ENCODE results near the gene LCLAT1. TPM values are rescaled to one million over a fixed set of nuclear protein-coding genes. Genes with fewer than 3 reads are reported as not detected.
A peak's percentile ranks its signal among the peaks of the same experiment; 100 is the strongest.
"Not testable (repeated sequence)": the region's sequence is repeated elsewhere in the genome, so short reads cannot be mapped to it uniquely, and the experiment has no call there.

Gene LCLAT1
- total RNA-seq, 1 experiment from 2014 or later: 41.8 TPM

- in situ Hi-C loops (cut with HindIII; ENCODE audit: low sequenced_read_pairs): no loop called here
- DNase-seq (ENCODE audit: low spot score): no peak
These were observed 174.8 kb downstream of the LCLAT1 start for GRCh38 chr2:30621836-30622235.

GRCh38 chr2:30622452-30622851, 175.4 kb downstream of the LCLAT1 start:
- in situ Hi-C loops (cut with HindIII; ENCODE audit: low sequenced_read_pairs): no loop called here

GRCh38 chr2:30625276-30625675, 178.2 kb downstream of the LCLAT1 start:
- in situ Hi-C loops (cut with HindIII; ENCODE audit: low sequenced_read_pairs): no loop called here
- no peak for DNase-seq (ENCODE audit: low spot score)

More at GRCh38 chr2:30622452-30622851, 175.4 kb downstream of the LCLAT1 start:
- DNase-seq (ENCODE audit: low spot score): no peak

- in situ Hi-C loops (cut with HindIII; ENCODE audit: low sequenced_read_pairs): no loop called here
These were observed 178.7 kb downstream of the LCLAT1 start for GRCh38 chr2:30625701-30626100.

GRCh38 chr2:30626397-30626796, 179.4 kb downstream of the LCLAT1 start:
- in situ Hi-C loops (cut with HindIII; ENCODE audit: low sequenced_read_pairs): no loop called here
- no peak for DNase-seq (ENCODE audit: low spot score)

More at GRCh38 chr2:30625701-30626100, 178.7 kb downstream of the LCLAT1 start:
- DNase-seq (ENCODE audit: low spot score): no peak

- no peak for DNase-seq (ENCODE audit: low spot score)
- in situ Hi-C loops (cut with HindIII; ENCODE audit: low sequenced_read_pairs): no loop called here
These were observed 180.1 kb downstream of the LCLAT1 start for GRCh38 chr2:30627151-30627550.

- in situ Hi-C loops (cut with HindIII; ENCODE audit: low sequenced_read_pairs): no loop called here
- no peak for DNase-seq (ENCODE audit: low spot score)
These were observed 181.3 kb downstream of the LCLAT1 start for GRCh38 chr2:30628341-30628740.

GRCh38 chr2:30629866-30630265, 182.8 kb downstream of the LCLAT1 start:
- in situ Hi-C loops (cut with HindIII; ENCODE audit: low sequenced_read_pairs): no loop called here
- DNase-seq (ENCODE audit: low spot score): no peak

- in situ Hi-C loops (cut with HindIII; ENCODE audit: low sequenced_read_pairs): no loop called here
- no peak for DNase-seq (ENCODE audit: low spot score)
These were observed 184.1 kb downstream of the LCLAT1 start for GRCh38 chr2:30631051-30631671.

GRCh38 chr2:30633039-30633438, 186.0 kb downstream of the LCLAT1 start:
- in situ Hi-C loops (cut with HindIII; ENCODE audit: low sequenced_read_pairs): no loop called here
- no peak for DNase-seq (ENCODE audit: low spot score)

- in situ Hi-C loops (cut with HindIII; ENCODE audit: low sequenced_read_pairs): no loop called here
These were observed 189.3 kb downstream of the LCLAT1 start for GRCh38 chr2:30636311-30636710.

GRCh38 chr2:30639836-30640235, 192.8 kb downstream of the LCLAT1 start:
- in situ Hi-C loops (cut with HindIII; ENCODE audit: low sequenced_read_pairs): no loop called here
- DNase-seq (ENCODE audit: low spot score): no peak

More at GRCh38 chr2:30636311-30636710, 189.3 kb downstream of the LCLAT1 start:
- DNase-seq (ENCODE audit: low spot score): no peak

- no peak for DNase-seq (ENCODE audit: low spot score)
- in situ Hi-C loops (cut with HindIII; ENCODE audit: low sequenced_read_pairs): no loop called here
These were observed 194.8 kb downstream of the LCLAT1 start for GRCh38 chr2:30641765-30642345.

- in situ Hi-C loops (cut with HindIII; ENCODE audit: low sequenced_read_pairs); DNase-seq (ENCODE audit: low spot score): not testable (repeated sequence)
These were observed 196.0 kb downstream of the LCLAT1 start for GRCh38 chr2:30643013-30643412.

GRCh38 chr2:30643674-30644073, 196.6 kb downstream of the LCLAT1 start:
- in situ Hi-C loops (cut with HindIII; ENCODE audit: low sequenced_read_pairs): no loop called here
- no peak for DNase-seq (ENCODE audit: low spot score)

GRCh38 chr2:30645081-30645744, 198.2 kb downstream of the LCLAT1 start:
- in situ Hi-C loops (cut with HindIII; ENCODE audit: low sequenced_read_pairs): no loop called here
- no peak for DNase-seq (ENCODE audit: low spot score)

- in situ Hi-C loops (cut with HindIII; ENCODE audit: low sequenced_read_pairs): no loop called here
- no peak for DNase-seq (ENCODE audit: low spot score)
These were observed 198.7 kb downstream of the LCLAT1 start for GRCh38 chr2:30645745-30646119.

GRCh38 chr2:30647752-30648457, 200.9 kb downstream of the LCLAT1 start:
- in situ Hi-C loops (cut with HindIII; ENCODE audit: low sequenced_read_pairs): no loop called here
- DNase-seq (ENCODE audit: low spot score): no peak

- in situ Hi-C loops (cut with HindIII; ENCODE audit: low sequenced_read_pairs): no loop called here
- peak; percentile 44 for DNase-seq (ENCODE audit: low spot score)
These were observed 202.2 kb downstream of the LCLAT1 start for GRCh38 chr2:30649278-30649677.

GRCh38 chr2:30649828-30650227, 202.8 kb downstream of the LCLAT1 start:
- no peak for DNase-seq (ENCODE audit: low spot score)

More at GRCh38 chr2:30649828-30650227, 202.8 kb downstream of the LCLAT1 start:
- in situ Hi-C loops (cut with HindIII; ENCODE audit: low sequenced_read_pairs): no loop called here

All from G401 (cell line).